NCI-H1092 treated with DMSO at 0.1 percent for 48 hours (cell line): ENCODE results near the gene POLA2.
"Not testable (repeated sequence)": the region's sequence is repeated elsewhere in the genome, so short reads cannot be mapped to it uniquely, and the experiment has no call there.

Experiments used
- DNase-seq: peaks from one replicate; lab custom pipeline; 2025; lab: John Stamatoyannopoulos, UW

Gene POLA2

DNA sequence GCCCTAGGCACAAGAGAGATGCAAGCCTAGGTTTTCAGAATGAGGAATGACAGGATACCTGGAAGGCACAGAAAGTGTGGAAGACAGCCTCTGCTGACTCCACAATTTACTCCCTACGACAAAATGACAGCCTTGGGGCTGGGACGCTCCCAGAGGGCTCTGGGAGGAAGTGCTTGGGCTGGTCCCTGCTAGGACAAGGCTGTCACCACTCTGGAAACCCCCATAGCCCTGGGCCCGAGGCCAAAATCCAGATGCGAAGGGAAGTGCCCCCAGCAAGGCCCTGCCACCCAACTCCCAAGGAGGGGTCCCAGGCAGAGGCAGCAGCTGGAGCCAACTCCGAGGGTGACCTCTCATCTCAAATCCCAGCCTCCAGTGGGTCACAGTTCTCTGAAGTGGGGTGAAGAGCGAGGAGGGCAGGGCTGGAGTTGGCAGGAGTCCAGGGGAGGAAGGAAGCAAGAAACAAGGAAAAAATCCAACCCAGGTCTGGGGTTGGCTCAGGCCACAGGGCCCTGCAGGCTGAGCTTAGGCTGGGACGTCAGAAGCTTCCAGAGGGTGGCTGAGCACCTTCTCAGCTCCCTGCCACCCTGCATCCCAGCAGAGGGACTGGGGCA is 46.6 kb downstream of the POLA2 start:
- no peak for DNase-seq

DNA sequence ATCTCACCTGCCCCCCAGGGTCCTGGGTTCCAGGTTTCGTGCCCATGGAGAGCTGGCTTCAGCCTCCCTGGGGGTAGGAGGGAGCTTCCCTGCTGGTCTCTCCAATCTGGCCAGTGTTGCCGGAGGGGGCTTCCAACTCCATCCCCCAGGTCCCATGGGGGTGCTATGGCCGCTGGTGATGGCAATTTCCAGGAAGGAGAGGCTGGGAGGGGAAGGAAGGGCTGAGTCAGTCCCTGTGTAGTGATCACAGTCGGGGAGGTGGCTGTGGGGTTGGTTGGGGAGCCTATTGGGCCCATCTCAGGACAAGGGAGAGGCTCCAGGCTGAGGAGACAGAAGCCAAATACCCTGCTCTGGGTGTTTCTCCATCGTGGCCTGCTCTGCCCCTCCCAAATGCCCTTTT is 47.2 kb downstream of the POLA2 start:
- DNase-seq, result no peak

DNA sequence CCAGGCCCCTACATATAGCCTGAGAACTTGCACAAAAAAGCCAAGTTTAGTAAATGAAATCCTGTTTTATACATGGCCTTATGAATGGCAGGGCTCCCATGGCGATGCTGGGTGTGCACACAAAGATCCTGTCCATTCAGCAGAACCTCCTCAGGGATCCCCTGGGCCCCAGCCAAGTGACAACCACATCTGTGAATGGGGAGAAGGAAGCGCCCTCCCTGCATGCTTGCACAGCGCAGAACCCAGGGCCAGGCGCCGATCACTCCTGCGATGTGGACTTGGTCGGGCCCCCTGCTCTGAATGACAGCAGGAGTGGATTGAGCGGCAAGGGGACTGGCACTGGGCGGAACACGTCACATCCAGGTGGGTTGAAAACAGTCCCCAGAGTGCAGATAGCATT is 48.5 kb downstream of the POLA2 start:
- no peak for DNase-seq

DNA sequence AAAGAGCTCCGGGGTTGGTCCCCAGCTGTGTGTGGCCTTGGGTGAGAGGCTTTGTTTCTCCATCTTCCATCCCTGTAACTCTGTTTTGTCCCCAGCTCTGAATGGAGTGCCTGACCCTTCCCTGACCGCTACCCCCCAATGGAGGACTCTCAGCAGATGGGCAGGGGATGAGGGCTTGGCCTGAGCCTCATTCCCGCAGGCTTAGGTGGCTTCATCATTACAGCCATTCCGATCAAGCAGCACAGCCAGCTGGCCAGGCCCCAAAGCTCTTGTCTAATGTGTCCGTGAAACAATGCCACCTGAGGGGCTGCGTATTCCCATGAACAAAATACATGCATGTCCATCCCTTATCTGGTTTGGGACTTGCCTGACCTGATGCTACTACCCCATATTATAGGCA is 49.0 kb downstream of the POLA2 start:
- peak; percentile 20 for DNase-seq

DNA sequence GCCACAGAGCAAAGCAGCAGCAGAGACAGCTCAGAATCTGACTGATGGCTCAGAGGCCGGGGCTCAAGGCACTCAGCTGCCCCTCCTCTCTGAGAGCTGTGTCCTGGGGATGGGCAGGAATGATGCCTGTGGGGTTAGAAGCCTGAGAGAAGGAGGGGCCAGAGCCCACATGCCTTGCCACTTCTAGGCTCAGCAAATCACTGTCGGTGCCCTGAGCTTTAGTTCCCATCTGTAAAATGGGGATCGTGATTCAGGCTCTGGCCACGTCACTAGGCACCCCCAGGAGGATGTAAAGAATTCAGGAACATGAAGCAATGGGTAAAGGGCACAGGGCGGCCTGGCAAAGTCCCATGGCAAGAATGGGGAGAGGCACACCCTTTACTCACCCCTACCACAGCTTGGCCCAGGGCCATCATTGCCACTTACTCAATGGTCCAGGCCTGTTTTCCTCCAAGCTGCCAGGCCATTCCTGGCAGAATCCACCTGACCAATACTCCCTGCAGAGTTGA is 49.5 kb downstream of the POLA2 start:
- no peak for DNase-seq

DNA sequence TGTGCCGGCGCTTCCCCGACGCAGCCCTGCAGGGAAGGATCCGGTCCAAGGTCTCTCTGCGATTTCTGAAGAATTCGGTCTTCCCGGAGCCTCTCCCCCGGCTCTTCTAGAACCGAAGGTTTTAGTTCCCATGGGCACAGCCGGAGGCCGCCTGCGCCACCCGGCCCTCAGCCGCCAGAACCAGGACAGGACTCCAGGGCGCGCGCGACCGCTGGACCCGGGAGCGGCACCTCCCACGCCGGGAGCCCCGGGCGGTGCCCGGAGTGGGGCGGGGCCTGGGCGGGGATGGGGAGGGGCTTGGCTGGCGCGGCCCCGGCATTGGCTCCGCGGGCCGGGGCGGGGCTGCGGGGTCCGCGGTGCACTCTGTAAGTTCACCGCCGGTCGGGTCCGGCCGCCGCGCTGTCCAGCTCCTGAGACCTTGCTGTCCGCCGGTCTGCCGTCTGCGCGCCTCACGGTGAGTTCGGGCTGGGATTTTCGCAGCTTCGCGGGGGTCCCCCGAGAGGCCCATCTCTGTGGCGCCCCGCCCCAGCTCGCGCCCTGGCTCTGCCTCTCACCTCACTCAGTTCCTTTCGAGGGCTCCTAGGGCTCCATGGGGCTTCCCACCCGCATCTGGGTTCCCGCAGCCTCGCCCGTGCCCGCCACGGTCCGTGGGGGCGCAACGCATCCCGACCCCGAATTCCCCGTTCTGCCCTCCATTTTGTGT is 52.9 kb downstream of the POLA2 start, which contains the start of gene CDC42EP2:
TSS of gene CDC42EP2 (plus strand) at position 366 of the 703 bp plus-strand sequence. CDS start 6,033 bp downstream, outside the sequence.
- DNase-seq, result peak; percentile 37

DNA sequence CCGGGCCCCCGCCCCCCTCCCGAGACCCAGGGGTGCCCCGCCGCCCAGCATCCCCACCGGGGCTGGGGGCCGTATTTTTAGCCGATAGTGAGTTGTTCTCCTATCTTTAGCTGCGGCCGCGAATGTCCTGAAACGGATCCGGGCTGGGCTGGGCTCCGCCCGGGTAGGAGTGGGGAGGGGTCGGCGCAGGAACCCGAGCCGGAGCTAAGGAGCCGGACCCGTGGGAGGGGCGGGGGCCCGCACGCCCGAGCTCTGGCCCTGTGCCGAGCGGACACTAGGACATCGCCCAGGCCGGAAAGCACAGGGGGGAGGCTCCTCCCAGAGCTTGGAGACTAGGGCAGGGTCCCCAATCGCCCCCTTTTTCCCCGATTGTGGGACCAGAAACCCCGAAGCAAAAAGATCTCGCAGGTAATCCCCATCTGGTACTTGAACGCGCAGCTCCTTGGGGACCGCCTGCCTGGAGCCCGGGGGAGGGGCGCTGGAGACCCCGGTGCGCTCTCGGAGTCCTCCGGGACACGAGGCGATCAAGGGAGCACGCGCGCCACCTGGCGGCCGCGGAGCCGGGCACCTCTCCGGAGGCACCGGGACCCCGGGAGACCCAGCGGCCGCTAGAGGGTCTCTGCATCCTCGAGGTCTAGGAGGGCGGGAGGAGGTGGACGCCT is 53.6 kb downstream of the POLA2 start:
- peak; percentile 69 for DNase-seq

DNA sequence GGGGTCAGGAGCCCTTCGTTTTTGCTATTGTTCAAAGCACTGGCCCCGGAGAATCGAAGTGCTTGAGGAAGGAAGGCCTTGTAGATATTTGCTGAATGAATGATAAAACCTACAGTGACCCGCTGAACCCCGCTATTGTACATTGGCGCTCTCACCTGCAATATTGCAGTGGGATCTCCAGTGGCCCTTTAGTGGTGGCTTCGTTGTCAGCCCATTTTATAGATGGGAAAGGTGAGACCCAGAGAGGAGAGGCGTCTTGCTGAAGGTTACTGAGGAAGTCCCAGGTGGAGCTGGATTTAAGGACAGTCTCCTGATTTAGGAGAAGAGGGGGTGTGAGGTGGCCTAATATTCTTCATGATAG is 54.1 kb downstream of the POLA2 start:
- no peak for DNase-seq

DNA sequence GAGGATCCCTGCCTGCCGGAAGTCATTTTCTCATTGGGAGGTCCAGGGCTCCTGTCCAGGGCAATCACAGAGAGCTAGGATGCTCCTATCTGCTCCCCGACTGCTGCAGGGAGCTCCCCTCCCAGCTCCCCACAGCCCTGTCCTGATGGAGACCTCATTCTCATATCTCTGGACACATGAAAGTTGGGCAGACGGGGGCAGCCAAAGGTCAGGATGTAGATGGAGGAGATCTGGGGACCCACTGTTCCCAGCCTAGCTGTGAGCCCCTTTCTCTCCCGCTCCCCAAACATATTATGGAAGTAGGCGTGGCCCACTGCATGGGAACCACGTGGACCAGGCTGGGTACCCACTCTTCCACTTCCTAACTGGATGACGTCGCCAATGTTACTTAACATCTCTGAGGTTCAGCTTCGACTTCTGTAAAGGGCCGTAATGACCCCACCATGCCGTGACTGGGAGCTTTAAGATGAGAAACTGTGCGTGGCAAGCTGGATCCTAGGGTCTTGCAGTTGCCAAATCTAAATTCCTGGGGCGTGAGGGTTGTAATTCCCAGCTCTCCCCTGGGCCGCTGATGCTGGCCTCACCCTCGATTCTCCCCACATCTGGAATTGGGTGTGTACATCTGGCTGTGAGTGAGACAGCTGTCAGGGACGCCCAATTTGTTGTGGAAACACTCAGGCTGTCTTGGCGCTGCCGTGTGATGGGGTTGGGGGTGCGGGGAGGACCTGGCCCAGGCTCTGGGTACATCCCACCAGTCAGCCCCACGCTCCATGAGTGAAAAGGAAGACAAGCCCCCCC is 54.7 kb downstream of the POLA2 start:
- DNase-seq, result no peak

DNA sequence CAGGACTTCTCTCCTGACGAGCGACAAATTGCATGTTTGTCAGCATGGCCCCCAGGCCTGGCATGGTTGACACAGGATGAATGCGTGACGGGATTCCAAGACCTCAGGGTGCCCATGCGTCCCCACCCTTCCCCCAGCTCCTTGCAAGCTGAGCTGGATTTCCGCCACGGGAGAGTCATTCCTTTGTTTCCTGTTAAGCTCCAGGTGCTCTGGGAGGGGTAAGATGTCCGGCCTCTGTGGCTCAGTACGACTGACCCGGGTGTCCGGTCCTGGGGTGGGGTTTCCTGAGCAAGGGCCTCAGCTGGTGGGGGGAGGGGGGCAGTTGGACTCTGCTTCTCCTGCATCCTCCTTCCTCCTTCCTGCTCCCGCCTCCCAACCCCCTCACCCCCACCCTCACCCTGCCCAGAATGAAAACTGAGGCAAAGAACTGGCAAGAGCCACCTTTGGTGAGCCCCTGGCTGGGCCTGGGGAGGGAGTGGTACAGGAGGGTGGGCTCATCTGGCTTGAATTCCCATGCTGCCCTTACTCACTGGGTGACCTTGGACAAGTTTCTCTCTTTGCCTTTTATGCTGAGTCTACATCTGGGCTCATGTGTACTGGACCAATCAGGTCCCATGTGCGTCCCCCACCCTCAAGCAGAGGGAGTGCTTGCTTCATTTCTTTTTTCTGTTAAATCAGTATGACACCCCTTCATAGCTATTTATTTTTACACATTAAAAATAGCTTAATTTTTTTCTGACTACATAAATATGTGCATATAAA is 55.4 kb downstream of the POLA2 start:
- DNase-seq, result no peak

DNA sequence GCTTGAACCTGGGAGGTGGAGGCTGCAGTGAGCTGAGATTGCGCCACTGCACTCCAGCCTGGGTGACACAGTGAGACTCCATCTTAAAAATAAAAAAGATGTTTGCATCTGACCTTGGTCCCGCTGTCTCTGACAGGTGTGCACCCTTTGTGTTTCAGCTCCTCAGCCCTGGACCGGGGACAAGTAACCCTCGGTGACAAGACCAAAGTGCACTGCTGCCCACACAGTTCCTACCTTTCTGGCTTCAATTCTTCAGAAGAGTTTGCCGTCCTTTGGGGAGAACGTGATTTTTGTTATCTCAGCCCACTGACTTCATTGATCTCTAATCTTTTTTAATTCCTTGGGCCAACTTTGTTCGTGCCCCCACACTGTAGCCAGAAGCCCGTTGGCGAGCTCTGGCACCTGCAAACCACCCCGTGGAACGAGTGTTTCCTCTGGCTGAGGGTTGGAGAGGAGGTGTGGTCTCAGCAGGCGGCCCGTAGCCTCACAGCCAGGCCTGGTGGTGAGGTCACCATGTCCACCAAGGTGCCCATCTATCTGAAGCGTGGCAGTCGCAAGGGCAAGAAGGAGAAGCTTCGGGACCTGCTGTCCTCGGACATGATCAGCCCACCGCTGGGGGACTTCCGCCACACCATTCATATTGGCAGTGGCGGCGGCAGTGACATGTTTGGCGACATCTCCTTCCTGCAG is 58.8 kb downstream of the POLA2 start:
- DNase-seq, result no peak

DNA sequence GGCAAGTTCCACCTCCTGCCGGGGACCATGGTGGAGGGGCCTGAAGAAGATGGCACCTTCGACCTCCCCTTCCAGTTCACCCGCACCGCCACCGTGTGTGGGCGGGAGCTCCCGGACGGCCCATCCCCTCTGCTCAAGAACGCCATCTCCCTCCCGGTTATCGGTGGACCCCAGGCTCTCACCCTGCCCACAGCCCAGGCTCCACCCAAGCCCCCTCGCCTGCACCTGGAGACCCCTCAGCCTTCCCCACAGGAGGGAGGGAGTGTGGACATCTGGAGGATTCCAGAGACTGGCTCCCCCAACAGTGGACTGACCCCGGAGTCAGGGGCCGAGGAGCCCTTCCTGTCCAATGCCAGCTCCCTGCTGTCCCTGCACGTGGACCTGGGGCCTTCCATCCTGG is 59.3 kb downstream of the POLA2 start:
- no peak for DNase-seq

DNA sequence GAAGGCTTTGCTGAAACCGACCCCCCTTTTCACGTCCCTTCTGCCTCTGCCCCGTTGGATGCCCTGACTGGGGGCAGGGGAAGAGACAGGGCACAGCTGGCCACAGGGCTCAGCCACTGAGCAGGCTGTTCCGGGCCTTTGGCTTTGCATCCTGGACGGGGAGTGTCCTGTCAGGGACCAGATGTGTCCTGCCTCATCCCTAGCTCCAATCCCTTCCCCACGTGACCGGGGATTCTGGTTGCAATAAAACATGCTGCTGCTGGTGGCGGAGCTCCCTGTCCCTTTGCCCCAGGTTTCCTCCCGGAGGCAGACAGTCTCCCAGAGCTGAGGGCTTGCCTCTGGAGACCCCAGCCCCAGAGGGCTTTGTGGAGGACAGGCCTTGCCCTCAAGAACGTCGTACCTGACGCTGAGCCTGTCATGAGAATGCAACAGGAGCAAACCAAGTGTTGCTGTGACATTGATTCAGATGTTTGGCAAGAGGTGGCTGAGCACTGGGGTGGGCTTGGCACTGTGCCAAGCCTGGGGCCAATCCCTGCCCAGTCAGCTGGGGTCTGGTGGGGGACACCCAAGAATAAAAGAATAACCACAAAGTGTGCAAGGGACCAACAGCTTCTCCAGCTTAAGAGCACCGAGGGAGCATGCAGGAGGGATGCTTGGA is 60.2 kb downstream of the POLA2 start:
- no peak for DNase-seq

DNA sequence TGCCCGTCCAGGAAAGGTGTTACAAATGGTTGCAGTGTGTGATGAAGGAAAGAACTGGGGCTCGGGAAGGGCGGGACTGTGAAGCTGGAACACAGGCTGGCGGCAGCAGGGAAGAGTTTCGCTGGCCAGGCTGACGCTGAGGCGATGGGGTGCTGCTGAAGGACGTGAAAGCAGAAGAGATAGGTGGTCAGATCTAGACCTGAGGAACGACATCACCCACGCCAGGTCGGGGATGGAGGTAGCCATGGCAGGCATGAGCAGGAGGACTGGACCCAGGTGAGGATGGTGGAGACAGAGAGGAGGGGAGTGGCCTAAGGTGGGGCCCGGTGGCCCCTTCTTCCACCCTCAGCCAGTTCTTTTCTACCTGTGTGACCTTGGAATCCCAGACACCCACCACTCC is 62.1 kb downstream of the POLA2 start:
- DNase-seq, result no peak

DNA sequence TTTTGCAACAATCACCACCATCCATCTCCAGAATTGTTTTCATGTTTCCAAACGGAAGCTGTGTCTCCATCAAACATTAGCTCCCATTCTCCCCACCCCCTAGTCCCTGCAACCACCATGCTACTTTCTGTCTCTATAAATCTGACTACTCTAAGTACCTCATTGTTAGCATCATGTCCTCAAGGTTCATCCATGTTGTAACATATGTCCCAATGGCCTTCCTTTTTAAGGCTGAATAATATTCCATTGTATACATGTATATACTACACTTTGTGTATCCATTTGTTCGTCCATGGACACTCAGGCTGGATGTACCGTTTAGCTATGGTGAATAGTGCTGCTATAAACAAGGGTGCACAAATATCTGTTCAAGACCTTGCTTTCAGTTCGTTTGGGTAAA is 63.7 kb downstream of the POLA2 start:
- DNase-seq, result no peak

DNA sequence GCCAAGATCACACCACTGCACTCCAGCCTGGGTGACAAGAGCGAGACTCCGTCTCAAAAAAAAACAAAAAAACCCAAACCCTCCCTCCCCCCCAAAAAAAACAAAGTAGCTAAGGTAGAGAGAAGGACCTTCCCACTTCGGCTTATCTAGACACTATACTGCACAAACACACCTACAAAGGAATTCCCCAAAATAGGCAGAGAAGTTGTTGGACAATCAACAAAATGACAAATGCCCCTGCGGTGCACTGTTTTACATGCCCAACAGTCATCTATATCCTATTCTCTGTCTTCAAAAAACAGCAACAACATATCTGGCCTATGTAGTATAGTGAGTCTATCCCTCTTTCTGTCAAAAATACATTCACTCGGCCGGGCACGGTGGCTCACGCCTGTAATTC is 65.3 kb downstream of the POLA2 start:
- no peak for DNase-seq

DNA sequence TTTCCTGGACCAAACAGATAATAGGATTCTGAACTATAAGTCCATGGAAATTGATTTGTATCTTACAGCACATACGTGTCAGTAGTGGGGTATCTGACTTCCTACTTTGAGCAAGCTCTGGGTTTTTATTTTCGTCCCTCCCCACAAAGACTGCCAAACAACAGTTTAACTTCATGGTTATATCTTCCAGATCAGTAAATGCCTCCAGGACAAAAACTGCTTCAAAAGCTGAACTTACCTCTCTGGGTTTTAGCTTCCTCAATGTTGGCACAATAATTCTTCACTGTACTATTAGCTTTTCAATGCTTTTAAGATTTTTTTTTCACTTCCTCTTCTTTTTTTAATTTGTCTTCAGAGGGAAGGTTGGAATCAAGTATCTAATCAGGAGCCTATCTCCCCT is 67.7 kb downstream of the POLA2 start:
- no peak for DNase-seq

DNA sequence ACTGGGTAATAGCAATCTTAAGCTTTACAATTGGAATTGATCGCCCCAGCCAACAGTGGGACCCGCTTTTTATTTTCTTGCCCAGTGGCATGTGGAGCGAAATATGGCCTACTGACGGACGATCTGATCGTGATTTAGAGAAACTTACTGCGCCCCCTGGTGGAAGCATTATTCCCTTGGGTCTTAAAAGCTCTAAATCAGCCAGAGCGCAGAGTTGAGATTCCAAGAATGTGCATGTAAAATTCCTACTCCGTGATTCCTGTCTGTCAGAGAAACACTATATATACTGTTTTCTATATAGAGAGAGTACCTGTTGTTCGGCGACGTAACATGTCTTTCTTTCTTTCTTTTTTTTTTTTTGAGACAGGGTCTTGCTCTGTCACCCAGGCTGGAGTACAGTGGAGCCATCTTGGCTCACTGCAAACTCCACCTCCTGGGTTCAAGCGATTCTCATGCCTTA is 68.2 kb downstream of the POLA2 start:
- DNase-seq, result peak; percentile 87

DNA sequence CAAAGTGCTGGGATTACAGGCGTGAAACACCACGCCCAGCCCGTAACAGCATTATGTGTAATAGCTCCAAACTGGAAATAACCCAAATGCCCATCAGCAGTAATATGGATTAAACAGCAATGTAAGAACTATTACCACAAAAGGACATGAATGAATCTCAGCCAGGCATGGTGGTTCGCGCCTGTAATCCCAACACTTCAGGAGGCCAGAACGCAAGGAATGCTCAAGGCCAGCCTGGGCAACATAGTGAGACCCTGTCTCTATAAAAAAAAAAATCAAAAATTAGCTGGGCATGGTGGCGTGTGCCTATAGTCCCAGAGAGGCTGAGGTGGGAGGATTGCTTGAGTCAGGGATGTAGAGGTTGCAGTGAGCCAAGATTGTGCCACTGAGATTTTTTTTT is 68.8 kb downstream of the POLA2 start:
- no peak for DNase-seq

DNA sequence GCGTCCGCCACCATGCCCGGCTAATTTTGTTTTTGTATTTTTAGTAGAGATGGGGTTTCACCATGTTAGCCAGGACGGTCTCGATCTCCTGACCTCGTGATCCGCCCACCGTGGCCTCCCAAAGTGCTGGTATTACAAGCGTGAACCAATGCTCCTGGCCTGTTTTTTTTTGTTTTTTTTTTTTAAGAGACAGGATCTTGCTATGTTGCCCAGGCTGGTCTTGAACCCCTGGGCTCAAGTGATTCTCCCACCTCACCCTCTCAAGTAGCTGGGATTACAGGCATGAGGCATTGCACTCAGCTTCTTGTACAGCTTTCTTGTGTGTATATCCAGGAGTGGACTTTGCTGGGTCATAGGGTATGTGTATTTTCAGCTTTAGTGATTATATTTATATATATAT is 70.8 kb downstream of the POLA2 start:
- not testable (repeated sequence) for DNase-seq
